HepG2 (cell line): Measurements from ENCODE around the gene ARHGAP22. TPM values are rescaled to one million over a fixed set of nuclear protein-coding genes. Genes with fewer than 3 reads are reported as not detected.

Experiments
- ATAC-seq: fragments of 200-7000 bp; cut with Tn5 transposase; 3 replicates; pipeline ENCODE4 v1.9.1; 2020; ENCODE audit warnings: mild to moderate bottlenecking, moderate library complexity
- BruUV-seq: library from RNA; stranded (reverse); fragments of 400-500 nt; replicated peaks from 2 replicates; lab custom pipeline; 2021; lab: Mats Ljungman, UMichigan
- CTCF ChIA-PET: fragments of 300-600 bp; formaldehyde crosslinking; extraction: SDS; loops from one replicate; lab custom pipeline; 2021; ENCODE audit warnings: low total read pairs, inconsistent platforms, low intra/inter-chr PET ratio; lab: Yijun Ruan, JAX
- POLR2A ChIA-PET: fragments of 350-600 bp; sonication (Branson Sonifier 250); formaldehyde crosslinking; loops from one replicate; lab custom pipeline; 2020; ENCODE audit warnings: antibody characterized with exemption, inconsistent platforms; lab: Yijun Ruan, JAX
- DNase-seq: peaks from one replicate; pipeline ENCODE4 v3.0.0-alpha.2; 2015; ENCODE audit warnings: low spot score
- FAIRE-seq: peaks from 3 replicates; lab custom pipeline; 2011; peaks lifted over from hg19 to GRCh38; lab: Jason Lieb, UNC
- H2AFZ ChIP-seq: one replicate; pipeline ENCODE4 v1.6.1; 2011; ENCODE audit warnings: low read length, inconsistent platforms
- H3K27ac ChIP-seq: fragments of 300-600 bp; 3 replicates; pipeline ENCODE4 v1.8.0; 2011; ENCODE audit warnings: mixed run types, mild to moderate bottlenecking, mixed read lengths, low read length, inconsistent platforms; ENCODE audit not compliant: insufficient read depth; ENCODE audit errors: extremely low read length
- H3K27me3 ChIP-seq, 2 experiments: fragments of 200-600 bp in 1 of 2; 2 replicates in 1 of 2; 3 replicates in 1 of 2; pipeline versions ENCODE4 v1.6.0 to v1.8.0; 2011; ENCODE audit warnings: low read length in 2 of 2, mild to moderate bottlenecking in 2 of 2, moderate library complexity in 2 of 2, inconsistent platforms in 1 of 2; ENCODE audit not compliant: insufficient read depth in 2 of 2, control insufficient read depth in 1 of 2
- H3K36me3 ChIP-seq, 2 experiments: fragments of 200-600 bp in 1 of 2; replicated peaks in 1 of 2; 2 replicates in 1 of 2; 3 replicates in 1 of 2; pipeline versions ENCODE4 v1.5.1 to v1.8.0; 2011; ENCODE audit warnings: low read length in 2 of 2, inconsistent platforms in 1 of 2; ENCODE audit not compliant: insufficient read depth in 2 of 2, control insufficient read depth in 1 of 2
- H3K4me1 ChIP-seq: 2 replicates; pipeline ENCODE4 v1.5.1; 2012; ENCODE audit warnings: low read length, inconsistent platforms; ENCODE audit not compliant: insufficient read depth
- H3K4me2 ChIP-seq: 2 replicates; pipeline ENCODE4 v1.6.0; 2011; ENCODE audit warnings: low read depth, low read length, inconsistent platforms
- H3K4me3 ChIP-seq, 3 experiments: fragments of 200-600 bp in 1 of 3; sonication (generic), shearing (Covaris generic) in 1 of 3; replicated peaks in 1 of 3; 2 replicates each; pipeline ENCODE4 v1.5.1; 2011 to 2016; ENCODE audit warnings: low read length in 3 of 3, inconsistent platforms in 2 of 3, low read depth in 2 of 3, mild to moderate bottlenecking in 2 of 3, control low read depth in 1 of 3, mixed read lengths in 1 of 3; ENCODE audit not compliant: insufficient read depth in 1 of 3
- H3K79me2 ChIP-seq: one replicate; pipeline ENCODE4 v1.6.1; 2011; ENCODE audit warnings: low read length, inconsistent platforms; ENCODE audit not compliant: insufficient read depth
- H3K9ac ChIP-seq: 2 replicates; pipeline ENCODE4 v1.6.0; 2011; ENCODE audit warnings: mild to moderate bottlenecking, low read depth, low read length, inconsistent platforms; ENCODE audit not compliant: insufficient read depth
- H3K9me3 ChIP-seq: 2 replicates; pipeline ENCODE4 v1.5.1; 2012; ENCODE audit warnings: mild to moderate bottlenecking, low read length
- H4K20me1 ChIP-seq: 2 replicates; pipeline ENCODE4 v1.6.0; 2011; ENCODE audit warnings: inconsistent platforms, mild to moderate bottlenecking, low read length, moderate library complexity; ENCODE audit not compliant: insufficient read depth
- DZIP1 ChIP-seq: sonication (generic); formaldehyde crosslinking; IDR thresholded peaks from 2 replicates; pipeline ENCODE4 v1.5.0; 2020; ENCODE audit warnings: mild to moderate bottlenecking, missing genetic modification reagents
- HNF4A ChIP-seq: sonication (generic); formaldehyde crosslinking; IDR thresholded peaks from 2 replicates; pipeline ENCODE4 v1.4.0; 2020; ENCODE audit warnings: missing genetic modification reagents
- HOXA3 ChIP-seq: sonication (generic); formaldehyde crosslinking; IDR thresholded peaks from 2 replicates; pipeline ENCODE4 v1.5.0; 2020; ENCODE audit warnings: missing genetic modification reagents
- ZNF329 ChIP-seq: sonication (generic); formaldehyde crosslinking; IDR thresholded peaks from 2 replicates; pipeline ENCODE4 v1.9.0; 2021; ENCODE audit warnings: low read depth, mild to moderate bottlenecking, missing genetic modification reagents
- WGBS: methylation state at CpG from one replicate; pipeline ENCODE4 v1.1.6; 2017; ENCODE audit warnings: low lambda C conversion rate; 5-methylcytosine and 5-hydroxymethylcytosine counted together
- in situ Hi-C: cut with HindIII; loops from 2 replicates; pipeline ENCODE4 v1.10.0; 2017; ENCODE audit warnings: low pct_unique_long_range_greater_than_20kb; ENCODE audit not compliant: extremely low pct_ligation_motif_present
- intact Hi-C: fragments of 100-400 bp; cut with micrococcal nuclease; formaldehyde crosslinking; loops from one replicate; pipeline ENCODE4 v1.10.0; 2022; ENCODE audit not compliant: unreplicated experiment
- polyA plus RNA-seq, 8 experiments: library from polyadenylated mRNA; depleted of rRNA in 3 of 8; stranded (reverse) in 7 of 8; unstranded in 1 of 8; fragments of >200 nt; fragmentation: Illumina TruSeq in 4 of 8; extraction: Trizol in 4 of 8; gene quantifications; 2 replicates each; pipeline versions ENCODE4 v1.2.1 to v1.2.3, GENCODE V29; 2011 to 2016; ENCODE audit warnings: low read depth in 4 of 8, missing spikeins in 1 of 8, mixed read lengths in 1 of 8; ENCODE audit not compliant: insufficient read depth in 1 of 8
- total RNA-seq, 5 experiments: library from RNA; depleted of rRNA; stranded (reverse); fragments of >200 nt; fragmentation: Illumina TruSeq; extraction: Trizol; gene quantifications; 2 replicates each; pipeline ENCODE4 v1.2.3, GENCODE V29; 2016; ENCODE audit warnings: low read depth in 1 of 5

ARHGAP22 gene
- total and polyA plus RNA-seq, 2 of the 13 experiments (the other 11 are each of a cell fraction or from before 2014, with no cell fraction given) = 0.08 to 0.38 TPM

- TF ChIP-seq DZIP1 (CRISPR knock-in tag) (no peak), HNF4A (CRISPR knock-in tag) (no peak)
Measured at GRCh38 chr10:48604991-48605508, at the start of gene ARHGAP22 (continued).

- no peak overlapping the region for H3K4me2 ChIP-seq
- CTCF ChIA-PET = interaction anchor here (2.2 kb wide), 1 partner anchor 46 kb away, joined by 5 read pairs; no protein-coding TSS in a partner anchor
- 39% methylated on average over 4 of the region's 4 CpGs for WGBS
- peaks cover 16% of the 10 kb centered on the region for H3K4me1 ChIP-seq
- no peak for FAIRE-seq
- H3K9me3 ChIP-seq = no peaks in the 10 kb centered on the region
- intact Hi-C loops = no loop called here
- H3K79me2 ChIP-seq = no peaks in the 10 kb centered on the region
- H2AFZ ChIP-seq = no peak overlapping the region
- no peak overlapping the region for H3K9ac ChIP-seq
- BruUV-seq = no TSS peak
- H3K27me3 ChIP-seq = peaks cover 4 to 20% of the 10 kb centered on the region in 2 experiments; a peak in 4 of 5 replicates
- no peaks in the 10 kb centered on the region for H3K36me3 ChIP-seq
- TF ChIP-seq HOXA3 (CRISPR knock-in tag) (no peak), ZNF329 (CRISPR knock-in tag) (peak; percentile 70; the same call in 1 of the 2 replicates)
- TF ChIP-seq, all 625 proteins: peak for 1
- in situ Hi-C loops = loop anchor here (10.0 to 25.0 kb wide), 3 partner anchors 292 to 861 kb away; no protein-coding TSS in a partner anchor
- Histone ChIP-seq H3K27ac (no peak overlapping the region), H3K4me3 (no peak overlapping the region), H4K20me1 (no peaks in the 10 kb centered on the region)
- no peak for ATAC-seq
- DNase-seq = no peak
- POLR2A ChIA-PET = no interaction called here
Measured at GRCh38 chr10:48653944-48654698, 49.2 kb upstream of the ARHGAP22 start.
